Activated naive CD8-positive, alpha-beta T cell treated with anti-CD3 and anti-CD28 coated beads, Interleukin-2, amount 50 U/mL, for 16 hours (primary cell): Measurements from ENCODE around the gene GPHA2.

ENCODE experiments used
- DNase-seq: peaks from one replicate; pipeline ENCODE4 v3.0.0-alpha.2; 2020; ENCODE audit warnings: low read depth, low spot score

The GPHA2 gene

GRCh38 chr11:64930340-64930739 is 5.4 kb downstream of the GPHA2 start:
- DNase-seq: no peak

DNA sequence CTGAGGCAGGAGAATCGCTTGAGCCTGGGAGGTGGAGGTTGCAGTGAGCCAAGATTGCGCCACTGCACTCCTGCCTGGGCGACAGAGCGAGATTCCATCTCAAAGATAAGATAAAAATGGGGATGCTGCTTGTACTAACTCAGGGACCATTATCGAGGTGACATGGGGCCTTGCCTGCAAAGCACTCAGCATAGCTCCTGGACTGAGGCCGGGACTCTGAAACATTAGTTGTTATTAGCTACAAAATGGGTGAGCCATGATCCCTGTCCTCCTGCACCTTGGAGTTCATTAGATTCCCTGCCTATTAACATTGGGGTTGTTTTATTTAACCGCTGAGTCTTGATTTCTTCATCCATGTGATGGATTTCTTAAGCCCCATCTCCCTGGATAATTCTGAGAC is 6.1 kb downstream of the GPHA2 start:
- DNase-seq: no peak

DNA sequence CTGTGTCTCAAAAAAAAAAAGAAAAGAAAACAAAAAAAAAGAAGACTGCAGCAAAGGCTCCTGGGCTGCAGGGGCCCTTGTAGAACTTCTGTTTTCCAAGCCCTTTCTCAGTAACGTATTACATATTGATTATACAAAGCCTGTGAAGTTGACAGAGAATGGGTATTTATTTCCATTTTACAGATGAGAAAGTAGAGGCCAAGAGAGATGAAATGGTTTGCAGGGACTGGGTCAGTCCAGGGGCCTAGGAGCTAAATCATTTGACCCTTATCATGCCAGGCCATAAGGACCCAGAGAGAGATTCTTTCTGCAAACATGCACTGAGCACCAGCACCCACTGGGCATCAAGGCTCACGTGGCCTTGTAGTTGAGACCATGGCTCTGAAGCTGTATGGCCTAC is 6.7 kb downstream of the GPHA2 start:
- no peak for DNase-seq

DNA sequence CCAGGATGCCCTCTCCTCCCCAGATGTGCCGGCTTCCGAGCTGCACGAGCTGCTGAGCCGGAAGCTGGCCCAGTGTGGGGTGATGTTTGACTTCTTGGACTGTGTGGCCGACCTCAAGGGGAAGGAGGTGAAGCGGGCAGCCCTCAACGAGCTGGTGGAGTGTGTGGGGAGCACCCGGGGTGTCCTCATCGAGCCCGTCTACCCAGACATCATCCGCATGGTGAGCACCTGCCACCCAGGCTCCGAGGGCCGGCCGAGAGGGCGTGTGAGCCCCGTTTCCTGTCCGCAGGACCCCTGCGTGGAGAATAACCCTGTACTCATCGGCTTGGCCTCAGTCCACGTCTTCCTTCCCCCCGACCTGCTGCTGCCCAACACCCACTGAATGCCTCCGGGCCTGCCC is 9.0 kb downstream of the GPHA2 start:
- DNase-seq: no peak

- no peak for DNase-seq
Observed at GRCh38 chr11:64925536-64926436, 9.9 kb downstream of the GPHA2 start.

DNA sequence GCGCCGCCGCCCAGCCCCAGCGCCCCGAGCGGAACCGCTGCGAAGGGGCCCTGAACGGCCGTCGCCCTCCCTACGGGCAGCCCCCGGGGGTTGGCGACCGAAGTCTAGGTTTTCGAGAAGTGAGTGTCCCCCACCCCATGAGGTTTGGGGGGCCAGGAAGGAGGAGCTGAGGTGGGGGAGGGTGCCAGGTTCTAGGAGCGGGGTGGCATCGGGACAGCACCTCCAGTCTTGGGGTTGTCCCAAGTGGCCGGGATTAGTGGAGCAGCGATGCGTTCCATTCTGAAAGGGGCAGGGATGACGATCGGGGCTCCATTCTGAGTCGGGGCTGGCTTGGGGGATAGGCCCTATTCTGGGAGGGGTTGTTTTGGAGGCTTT is 10.8 kb downstream of the GPHA2 start:
- DNase-seq: no peak

DNA sequence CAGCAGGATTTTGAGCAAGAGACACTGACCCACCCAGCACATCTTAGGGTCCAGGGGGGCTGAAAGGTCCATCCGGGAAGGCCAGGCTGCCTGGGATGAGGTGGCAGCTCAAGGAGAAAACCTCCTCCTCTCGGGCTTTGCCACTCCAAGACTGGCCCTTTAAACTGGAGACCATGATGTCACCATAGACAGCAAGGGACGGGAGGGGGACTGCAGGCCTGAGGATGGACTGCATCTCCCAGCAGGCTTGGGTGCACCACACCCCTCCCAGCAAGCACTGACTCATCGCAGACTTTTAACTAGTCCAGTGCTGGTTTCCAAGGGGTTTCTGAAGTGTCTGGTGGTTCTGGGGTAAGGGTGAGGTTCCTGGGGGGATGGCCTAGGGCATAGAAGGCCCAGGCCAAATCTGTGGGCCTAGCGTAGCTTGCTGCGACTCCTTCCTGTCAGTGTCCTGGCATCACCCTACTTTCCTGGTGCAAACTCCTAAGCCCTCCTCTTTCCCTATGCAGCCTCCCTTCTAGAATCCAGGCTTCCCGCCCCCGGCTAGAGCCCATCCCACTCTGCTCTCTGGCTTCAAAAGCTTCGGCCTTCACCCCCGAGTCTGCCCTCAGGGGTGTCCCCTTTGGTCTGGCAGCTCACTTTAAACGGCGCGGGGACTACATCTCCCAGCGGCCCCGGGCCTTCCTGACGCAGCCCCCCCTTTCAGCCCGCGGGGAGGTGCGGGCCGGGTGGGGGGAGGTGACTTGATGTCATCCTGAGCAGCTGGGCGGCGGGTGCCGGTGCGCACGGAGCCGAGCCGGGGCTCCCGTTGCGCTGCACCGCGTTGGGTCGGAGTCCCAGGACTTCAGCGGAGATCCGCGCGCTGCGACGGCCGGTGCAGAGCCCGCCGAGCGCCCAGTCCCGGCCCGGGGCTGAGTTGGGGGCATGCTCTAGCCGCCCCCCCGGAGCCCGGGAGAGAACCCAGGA is 11.5 kb downstream of the GPHA2 start, which contains the start of gene PPP2R5B:
PPP2R5B (plus strand) TSS at position 746 of the 966 bp plus-strand sequence. CDS start 1,046 bp downstream, outside the sequence.
- DNase-seq: peak; percentile 82

DNA sequence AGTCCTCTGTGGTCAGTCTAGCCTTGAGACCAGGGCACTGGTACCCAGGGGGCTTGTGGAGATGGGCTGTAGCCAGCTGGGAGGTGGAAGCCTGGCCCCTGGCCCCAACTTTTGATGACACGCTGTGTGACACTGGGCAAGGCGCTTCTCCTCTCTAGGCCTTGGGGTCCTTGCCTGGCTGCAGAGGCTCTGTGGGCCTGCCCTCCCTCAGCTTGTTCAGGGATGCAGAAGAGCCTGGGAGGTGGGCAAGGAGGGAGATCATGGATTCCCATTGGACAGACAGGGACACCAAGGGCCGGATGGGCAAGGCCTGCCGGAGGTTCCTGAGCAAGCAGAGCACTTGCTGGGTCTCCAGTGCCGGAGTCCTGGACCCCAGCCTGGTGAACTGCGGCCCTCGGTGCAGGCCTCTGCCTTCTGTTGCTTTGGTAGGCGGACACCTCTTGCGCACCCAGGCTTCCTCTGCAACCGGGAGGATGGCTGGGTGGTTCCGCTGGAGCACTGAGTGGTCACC is 12.5 kb downstream of the GPHA2 start:
- DNase-seq: no peak

DNA sequence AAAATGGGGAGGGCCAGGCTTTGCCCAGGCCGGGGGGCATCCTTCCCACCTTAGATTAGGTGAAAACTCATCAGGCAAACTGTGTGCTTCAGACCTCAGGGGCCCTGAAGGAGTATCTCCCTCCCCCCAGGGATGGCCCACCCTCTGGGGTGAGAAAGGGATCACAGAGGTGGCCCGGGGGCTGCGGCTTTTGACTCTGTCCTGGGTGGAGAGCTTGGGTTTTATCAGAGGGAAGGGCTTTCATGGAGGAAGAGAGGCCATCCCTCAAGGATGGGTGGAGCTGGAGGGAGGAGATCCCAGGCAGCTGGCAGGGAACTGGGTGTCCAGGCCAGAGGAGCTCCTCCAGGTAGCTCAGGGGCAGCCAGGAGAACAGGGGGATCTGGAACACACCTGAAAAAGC is 14.3 kb downstream of the GPHA2 start:
- no peak for DNase-seq

DNA sequence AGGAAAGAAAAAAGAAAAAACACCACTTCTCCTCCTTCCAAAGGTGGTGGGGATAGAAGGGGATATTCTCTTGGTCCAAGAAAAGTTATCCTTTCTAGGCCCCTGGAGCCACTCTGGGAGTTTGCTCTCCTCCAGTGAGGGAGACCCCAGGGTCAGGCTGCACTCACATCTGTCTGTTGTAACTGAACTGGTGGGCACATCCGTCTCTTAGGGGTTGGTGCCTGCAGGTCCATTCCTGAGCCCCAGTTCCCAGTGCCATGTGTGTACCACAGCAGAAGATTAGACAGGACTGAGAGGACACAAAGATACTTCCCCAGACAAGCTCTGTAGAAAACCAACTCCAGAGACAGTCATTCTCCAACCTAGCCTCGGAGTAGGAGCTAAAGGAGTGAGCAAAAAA is 15.6 kb downstream of the GPHA2 start:
- no peak for DNase-seq

DNA sequence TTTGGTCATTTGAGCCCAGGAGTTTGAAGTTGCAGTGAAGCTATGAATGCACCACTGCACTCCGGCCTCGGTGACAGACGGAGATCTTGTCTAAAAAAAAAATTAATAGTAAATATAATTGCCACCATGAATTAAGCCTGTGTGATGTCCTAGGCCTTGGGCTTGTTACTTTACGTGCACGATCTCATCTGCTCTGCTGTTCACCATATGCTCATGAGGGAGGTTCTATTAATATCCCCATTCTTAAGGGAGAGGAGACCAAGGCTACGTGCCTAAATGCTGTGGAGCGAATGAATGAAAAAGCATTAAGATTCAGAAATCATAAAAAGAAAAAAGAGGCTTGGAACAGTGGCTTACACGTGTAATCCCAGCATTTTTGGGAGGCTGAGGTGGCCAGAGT is 16.1 kb downstream of the GPHA2 start:
- no peak for DNase-seq

DNA sequence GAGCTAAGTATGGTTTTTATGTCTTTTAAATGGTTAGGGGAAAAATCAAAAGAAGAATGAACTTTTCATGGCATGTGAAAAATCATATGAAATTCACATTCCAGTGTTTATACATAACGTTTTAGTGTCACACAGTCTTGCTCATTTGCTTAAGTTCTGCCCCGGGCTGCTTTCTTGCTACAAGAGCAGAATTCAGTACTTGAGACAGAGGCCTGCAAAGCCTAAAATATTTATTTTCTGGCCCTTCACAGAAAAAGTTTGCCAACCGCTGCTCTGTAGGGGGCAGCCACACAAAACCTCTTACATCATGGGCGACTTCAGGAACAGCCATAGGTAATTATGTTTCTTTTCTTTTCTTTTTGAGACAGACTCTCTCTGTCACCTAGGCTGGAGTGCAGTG is 17.7 kb downstream of the GPHA2 start:
- DNase-seq: no peak

- DNase-seq: no peak
Observed at GRCh38 chr11:64917663-64917995, 18.1 kb downstream of the GPHA2 start.

- peak; percentile 98 for DNase-seq
Observed at GRCh38 chr11:64916775-64917662, 18.7 kb downstream of the GPHA2 start, which contains the start of gene ATG2A. Gene ATG2A (minus strand): TSS chr11:64917209. CDS start chr11:64917135, 74 bp downstream.

DNA sequence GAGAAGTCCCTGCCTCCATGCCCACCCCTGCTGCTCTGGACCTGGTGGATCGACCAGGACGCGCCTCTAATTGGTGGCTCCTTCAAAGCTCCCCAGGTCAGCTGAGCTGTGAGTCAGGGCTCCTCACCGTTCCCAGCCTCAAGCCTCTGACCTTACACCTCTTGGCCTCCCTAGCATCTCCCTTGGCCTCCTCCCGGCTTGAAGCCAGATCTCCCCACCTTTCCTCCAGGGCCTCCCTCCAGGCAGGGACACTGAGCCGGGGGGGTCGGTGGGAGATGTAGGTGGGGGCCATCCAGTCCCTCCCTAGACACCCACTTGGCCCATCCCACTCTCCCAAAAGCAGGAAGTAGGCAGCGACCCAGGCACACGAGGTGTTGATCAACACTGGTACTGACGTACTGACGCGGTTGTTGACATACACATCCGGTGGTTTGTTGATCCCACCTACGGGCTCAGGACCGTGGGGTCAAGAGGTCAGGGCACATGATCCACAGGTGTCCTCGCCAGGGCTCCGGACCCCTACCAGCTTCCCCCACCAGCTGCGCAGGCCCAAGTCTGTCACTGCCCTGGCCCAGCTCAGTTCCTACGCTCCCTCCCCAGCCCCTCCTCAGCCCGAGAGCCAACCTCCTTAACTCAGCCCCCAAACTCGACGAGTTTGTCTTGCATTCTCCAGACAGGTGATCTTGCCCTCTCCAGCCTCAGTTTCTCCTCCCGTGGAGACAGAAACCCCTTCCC is 19.5 kb downstream of the GPHA2 start:
- DNase-seq: no peak

DNA sequence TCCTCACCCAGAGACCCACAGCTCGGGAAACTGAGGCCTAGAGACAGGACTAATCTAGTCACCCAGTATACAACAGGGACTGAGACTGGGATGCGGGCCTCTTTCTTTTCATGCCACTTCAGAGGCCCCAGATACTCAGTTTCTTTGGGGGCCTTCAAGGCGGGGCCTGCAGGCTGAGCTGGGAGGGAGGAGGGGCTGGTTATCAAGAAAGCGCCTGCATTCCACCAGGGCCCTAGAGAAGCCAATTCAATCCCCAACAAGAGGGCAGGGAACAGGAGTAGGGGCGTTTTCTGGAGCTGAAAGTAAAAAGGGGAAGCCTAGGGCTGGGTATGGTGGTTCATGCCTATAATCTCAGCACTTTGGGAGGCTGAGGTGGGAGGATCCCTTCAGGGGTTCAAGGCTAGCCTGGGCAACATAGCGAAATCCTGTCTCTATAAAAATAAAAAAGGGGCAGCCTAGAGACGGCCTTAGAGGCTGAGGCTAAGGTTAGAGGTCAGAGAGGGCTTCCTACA is 20.3 kb downstream of the GPHA2 start:
- no peak for DNase-seq

DNA sequence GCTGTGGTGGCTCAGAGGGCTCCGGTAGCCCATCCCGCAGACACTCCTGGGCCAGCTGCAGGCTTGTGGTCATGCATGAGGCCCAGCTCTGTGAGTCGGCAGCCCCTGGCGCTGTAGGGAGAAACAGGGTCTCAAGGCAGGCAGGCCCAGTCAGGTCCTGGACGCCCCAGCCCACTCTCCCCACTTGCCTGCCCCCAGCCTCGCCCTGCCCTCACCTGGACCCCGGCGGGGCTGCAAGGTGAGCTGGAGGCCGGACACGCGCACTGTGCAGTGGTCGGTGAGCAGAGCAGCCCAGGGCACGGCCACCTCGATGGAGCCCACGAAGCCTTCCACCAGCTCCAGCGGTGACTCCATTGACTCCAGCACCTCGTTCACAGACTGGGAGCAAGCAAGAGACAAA is 21.6 kb downstream of the GPHA2 start:
- no peak for DNase-seq

DNA sequence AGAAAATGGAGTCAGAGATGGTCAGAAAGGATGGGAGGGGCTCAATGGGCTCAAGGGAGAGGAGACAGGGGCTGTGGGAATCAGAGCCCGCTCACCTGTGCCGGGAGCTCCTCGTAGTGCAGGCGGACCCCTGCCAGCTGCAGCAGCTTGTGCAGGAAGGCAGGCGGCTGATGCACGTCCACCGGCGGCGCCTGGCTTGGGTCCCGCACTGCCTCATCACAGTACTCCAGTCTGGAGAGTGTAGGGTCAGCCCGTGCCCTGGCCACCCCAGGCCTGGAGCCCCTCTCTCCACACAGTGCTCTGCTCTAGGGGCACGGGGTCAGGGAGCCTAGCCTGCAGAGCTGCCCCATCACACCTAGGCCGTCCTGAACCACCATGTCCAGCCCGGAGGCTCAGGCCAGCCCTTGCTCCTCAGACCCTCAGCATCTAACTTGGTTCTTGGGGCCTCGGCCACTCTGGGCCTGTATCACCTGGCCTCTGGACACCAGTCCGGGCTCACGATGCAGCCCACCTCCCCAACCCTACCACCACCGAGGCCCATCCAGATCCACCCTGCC is 22.4 kb downstream of the GPHA2 start:
- no peak for DNase-seq

DNA sequence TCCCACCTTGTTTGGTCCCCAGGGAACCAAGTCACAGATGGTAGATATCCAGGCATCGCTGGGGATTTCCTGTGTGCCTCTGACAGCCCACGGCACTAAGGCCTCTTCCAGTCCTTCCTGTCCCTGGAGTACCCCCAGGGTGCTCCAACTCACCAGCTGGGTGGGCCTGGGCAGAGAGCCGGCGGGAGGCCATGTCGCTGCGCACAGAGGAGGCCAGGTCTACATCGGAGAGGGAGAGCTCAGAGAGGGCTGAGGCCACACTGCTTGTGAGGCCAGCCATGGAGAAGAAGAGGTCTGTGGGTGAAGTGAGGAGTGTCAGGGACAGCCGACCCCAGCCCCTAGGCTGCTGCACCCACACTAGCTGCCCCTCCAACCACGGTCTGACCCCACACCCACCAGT is 24.0 kb downstream of the GPHA2 start:
- no peak for DNase-seq

- no peak for DNase-seq
Observed at GRCh38 chr11:64911142-64911541, 24.6 kb downstream of the GPHA2 start.
